Stimulated activated CD8-positive, alpha-beta memory T cell treated with anti-CD3 and anti-CD28 coated beads, Interleukin-12 subunit alpha, Interleukin-12 subunit beta, amount 100 ng/mL, for 1 hour (primary cell): ENCODE measurements around the gene SQSTM1.
A peak's percentile ranks its signal among the peaks of the same experiment; 100 is the strongest.

Experiments used
- DNase-seq: peaks from one replicate; pipeline ENCODE4 v3.0.0-alpha.2; 2020; ENCODE audit warnings: low read depth

SQSTM1 gene

DNA sequence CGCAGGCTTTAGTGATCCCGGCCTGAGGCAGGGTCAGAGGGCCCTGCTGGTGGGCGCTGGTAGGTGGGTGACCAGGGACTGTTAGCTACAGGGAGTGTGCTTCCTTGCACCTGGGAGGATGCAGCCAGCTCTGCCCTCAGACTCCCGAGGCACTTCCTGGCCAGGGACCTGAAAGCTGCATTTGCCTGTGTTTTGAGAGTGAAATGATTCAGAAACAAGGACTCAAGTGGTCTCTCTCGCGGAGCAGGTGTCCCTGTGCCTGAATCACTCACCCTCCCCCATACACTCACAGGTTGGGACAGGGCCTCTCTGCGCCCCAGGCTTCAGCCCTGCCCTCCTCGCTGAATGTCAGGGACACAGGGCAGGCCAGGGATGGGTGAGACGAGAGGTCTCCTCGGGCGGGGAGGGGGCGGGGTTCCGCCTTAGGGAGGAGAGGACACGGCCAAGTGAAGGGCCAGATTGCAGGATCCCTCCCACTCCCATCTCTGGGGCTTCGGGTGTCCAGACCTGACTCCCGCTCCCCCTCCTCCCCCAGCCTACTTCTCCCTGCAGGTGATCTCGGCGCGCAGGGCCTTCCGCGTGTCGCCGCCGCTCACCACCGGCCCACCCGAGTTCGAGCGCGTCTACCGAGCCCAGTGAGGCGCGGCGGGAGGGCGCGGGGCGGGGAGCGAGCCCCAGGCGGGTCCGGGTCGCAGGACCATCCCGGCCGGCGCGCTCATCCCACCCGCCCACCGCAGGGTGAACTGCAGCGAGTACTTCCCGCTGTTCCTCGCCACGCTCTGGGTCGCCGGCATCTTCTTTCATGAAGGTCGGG, 25.4 kb upstream of the SQSTM1 start:
- no peak for DNase-seq

DNA sequence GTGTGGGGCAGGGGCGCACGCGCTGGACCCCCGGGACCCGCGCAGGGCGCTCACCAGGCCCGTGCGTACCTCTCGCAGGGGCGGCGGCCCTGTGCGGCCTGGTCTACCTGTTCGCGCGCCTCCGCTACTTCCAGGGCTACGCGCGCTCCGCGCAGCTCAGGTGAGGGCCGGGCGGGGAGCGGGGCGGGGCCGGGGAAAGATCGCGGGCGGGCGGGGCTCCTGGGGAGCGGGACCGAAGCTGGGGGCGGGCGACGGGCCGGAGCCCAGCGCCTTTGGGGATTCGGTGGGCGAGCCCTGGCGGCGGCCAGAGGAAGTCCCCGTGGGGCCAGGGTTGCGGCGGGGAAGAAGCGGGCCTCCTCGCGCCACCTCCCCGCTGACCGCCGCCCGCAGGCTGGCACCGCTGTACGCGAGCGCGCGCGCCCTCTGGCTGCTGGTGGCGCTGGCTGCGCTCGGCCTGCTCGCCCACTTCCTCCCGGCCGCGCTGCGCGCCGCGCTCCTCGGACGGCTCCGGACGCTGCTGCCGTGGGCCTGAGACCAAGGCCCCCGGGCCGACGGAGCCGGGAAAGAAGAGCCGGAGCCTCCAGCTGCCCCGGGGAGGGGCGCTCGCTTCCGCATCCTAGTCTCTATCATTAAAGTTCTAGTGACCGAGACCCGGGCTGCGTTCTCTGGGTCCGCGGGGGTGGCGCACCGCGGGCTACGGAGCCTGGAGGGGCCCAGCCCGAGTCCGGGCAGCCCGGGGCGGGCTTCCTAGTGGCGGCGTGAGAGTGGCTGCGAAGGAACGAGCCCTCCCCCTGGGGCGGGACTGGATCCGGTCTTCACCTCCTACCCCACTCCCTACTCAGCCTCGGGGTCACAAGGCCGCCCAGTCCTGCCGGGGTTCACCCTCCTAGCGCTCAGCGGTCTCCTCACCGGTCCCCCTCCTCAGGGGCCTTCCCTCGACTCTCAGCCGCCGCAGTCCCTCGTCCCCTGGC, 24.6 kb upstream of the SQSTM1 start:
- peak; percentile 46 for DNase-seq

DNA sequence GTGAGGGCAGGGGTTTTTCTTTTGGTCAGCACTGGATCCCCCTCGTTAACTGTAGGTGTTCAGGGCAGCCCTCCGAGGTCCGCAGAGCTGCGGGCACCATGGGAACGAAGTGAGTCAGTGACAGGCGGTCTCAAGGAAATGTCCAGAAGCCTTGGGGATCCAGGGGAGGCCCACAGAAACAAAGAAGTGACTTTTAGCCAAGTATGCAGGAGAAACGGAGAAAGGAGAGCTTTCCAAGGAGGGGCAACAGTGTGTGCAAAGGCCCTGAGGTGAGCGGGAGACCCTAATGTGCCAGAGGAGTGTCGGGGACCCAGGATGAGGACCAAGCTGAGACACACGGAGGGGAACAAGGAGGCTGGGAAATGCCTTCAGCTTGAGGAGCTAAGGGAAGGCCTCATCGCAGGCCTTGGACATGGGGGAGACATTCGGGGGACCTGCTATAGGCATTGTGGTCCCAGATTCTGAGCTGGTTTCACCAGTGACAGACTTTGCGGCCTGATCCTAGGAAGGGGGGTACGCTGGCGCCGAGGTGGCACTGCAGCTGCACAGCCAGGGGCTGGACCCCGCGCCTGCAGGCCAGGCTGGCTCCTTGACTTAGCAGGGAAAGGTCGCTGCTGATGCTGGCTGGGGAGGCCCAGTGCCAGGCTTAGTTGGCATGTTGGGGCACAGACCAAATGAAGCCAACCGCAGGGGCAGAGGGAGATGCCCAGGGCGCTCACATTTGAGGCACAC, 23.7 kb upstream of the SQSTM1 start:
- DNase-seq = no peak

DNA sequence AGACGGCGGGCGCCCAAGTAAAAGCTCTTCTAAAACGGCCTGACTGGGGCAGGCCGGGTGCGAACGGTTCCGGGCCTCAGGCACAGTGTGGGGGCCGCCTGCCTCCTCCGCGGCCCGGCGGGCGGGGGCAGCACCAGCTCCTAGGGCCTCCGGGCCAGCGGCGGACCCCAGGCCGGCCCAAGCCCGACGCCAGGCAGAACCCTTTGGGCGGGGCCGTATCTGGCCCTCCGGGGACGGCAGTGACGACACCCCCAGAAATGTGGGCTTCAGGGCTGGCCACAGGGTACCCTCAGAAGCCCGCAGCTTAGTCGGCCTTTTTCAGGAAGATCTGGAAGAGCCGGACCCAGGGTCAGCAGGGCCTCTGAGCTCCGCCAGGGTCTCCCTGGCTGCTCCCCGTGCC, 23.0 kb upstream of the SQSTM1 start:
- no peak for DNase-seq

GRCh38 chr5:179798144-179798770, 22.4 kb upstream of the SQSTM1 start:
- DNase-seq = no peak

GRCh38 chr5:179798771-179799643, 21.7 kb upstream of the SQSTM1 start:
- no peak for DNase-seq

GRCh38 chr5:179799644-179799973, 21.1 kb upstream of the SQSTM1 start:
- no peak for DNase-seq

DNA sequence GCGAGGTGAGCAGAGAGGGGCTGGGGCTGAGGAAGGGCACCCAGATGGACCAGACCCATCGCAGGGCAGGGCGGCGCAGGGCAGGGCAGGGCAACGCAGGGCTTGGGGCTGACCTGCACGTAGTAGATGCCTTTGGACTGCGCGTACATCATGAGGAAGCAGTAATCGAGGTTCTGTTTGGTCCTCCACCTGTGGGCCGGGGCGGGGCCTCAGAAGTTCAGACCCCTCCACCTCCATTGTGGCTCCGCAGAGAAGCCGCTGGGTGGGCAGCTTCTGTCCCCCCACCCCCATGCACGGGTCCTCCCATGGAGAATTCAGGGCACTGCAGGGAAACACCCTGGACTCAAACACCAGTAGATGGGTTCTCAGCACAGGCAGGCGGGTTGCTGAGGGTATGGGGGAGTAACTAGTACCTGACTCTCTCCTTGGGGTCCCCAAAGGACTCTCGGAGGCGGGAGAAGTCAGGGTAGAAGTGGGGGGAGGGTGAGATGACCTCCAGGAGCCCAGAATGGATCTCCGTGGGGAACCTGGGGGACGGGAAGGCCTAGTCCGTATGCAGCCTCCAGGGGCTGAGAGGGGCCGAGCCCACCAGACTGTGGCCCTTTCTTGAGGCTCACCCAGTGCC, 20.5 kb upstream of the SQSTM1 start:
- no peak for DNase-seq

DNA sequence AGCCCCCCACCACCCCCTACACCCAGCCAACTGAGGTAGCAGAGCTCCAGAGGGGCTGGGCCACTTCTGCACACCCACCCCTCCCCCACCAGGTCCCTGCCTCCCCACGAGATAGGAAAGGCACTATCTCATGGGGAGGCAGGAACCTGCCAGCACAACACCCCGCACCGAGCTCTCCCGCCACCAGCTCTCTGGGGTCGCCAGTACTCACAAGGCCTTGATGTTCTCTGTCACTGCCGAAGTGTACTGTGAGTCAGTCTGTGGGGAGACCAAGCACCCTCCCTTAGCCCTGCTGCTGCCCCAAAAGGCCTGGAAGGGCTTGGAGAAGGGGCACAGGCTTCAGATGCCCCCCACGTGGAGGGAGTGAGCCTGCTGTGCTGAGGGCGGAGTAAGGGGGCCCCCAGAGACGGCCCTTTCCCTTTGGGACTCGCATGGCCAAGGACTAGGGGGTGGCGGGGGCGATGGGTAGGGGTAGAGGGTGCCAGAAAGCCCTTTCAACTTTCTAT, 20.0 kb upstream of the SQSTM1 start:
- no peak for DNase-seq

DNA sequence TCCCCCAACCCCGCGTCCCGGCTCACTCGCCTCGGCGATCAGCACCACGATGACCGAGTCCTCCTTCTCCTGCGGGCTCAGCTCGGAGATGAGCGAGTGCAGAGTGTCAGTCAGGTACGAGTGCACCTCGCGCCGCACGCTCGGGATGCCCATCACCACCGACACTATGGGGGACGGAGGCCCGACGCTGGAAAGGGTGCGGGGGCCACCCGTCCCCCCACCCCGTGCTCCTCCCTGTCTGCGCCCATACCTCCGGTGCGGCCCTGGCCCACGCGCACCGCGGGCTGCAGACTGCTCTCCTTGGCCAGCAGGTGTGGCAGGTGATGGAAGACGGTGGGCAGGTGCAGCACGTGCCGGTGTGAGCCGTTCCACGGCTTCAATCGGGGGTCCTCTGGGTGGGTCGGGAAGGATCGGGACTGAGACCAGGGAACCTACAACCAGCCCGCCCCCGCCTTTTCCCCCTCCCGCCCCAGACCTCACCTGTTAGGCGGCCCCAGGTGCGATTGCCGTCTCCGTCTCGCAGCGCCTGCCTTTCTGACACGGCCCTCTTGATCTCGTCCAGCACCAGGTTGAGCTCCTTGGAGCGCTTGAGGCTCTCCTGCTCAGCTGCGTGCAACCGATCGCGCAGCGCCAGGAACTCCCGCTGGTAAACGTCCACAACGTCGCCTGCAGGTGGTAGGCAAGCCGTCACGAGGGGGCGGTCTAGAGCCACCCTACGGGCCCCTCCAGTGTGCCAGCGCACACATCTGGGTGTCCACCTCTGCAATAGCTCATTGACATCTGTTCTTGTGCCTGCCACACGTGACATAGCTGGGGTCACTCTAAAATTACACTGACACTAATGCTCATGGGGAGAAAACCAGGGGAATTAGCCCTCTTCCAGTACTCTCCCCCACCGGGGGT, 19.1 kb upstream of the SQSTM1 start:
- DNase-seq = peak; percentile 73

- DNase-seq = no peak
Measured at GRCh38 chr5:179802207-179802883, 18.4 kb upstream of the SQSTM1 start.

- no peak for DNase-seq
Measured at GRCh38 chr5:179802950-179803562, 17.6 kb upstream of the SQSTM1 start.

GRCh38 chr5:179803651-179804554, 16.8 kb upstream of the SQSTM1 start:
- DNase-seq = no peak

GRCh38 chr5:179804555-179804947, 16.2 kb upstream of the SQSTM1 start:
- no peak for DNase-seq

- no peak for DNase-seq
Measured at GRCh38 chr5:179805070-179805528, 15.6 kb upstream of the SQSTM1 start.

DNA sequence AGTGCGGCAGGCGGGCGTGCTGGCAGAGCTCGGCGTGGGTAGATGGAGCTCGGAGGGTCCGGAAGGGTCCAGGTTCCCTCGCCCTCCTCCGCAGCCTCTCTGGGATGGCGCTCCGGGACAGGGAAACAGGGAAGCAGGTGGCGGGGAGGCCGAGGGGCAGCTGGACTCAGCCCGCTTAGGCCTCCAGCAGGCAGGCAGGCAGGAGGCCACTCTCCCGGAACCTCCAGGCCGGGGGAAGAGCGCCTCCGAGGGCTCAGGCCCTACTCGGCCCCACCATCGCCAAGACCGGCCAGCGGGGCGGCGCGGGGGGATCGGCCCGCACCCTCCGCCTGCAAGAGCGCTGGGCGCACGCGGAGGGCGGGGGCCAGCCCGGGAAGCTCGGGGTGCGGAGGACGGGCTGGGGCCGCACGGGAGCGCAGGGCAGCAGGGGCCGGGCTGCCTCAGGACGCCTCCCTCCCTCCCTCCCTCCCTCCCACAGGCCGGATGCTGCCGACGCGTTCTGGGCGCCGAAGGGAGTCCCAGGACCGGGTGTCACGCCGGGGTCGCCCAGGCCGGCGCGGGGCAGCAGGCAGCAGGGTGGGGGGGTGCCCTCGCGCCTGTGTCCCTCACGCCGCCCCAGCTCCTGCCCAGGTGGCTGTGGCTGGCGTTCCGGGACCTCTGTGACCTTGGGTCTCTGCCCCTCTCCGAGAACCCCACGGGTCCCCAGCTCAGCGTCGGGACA, 15.0 kb upstream of the SQSTM1 start:
- DNase-seq = no peak
